Hepatocyte (in vitro differentiated cells): Measurements from ENCODE around the gene IRAG1. TPM values are rescaled to one million over a fixed set of nuclear protein-coding genes. Genes with fewer than 3 reads are reported as not detected.
A peak's percentile ranks its signal among the peaks of the same experiment; 100 is the strongest.

Experiments
- DNase-seq: peaks from one replicate; pipeline ENCODE4 v3.0.0-alpha.2; 2016; ENCODE audit warnings: low spot score
- H2AFZ ChIP-seq: fragments of 200-600 bp; sonication (generic); 2 replicates; pipeline ENCODE4 v1.6.0; 2016; ENCODE audit warnings: antibody characterized with exemption, mild to moderate bottlenecking
- H3K27ac ChIP-seq: fragments of 200-600 bp; sonication (generic); 2 replicates; pipeline ENCODE4 v1.5.1; 2016; ENCODE audit warnings: mild to moderate bottlenecking
- H3K27me3 ChIP-seq: fragments of 200-600 bp; sonication (generic); 2 replicates; pipeline ENCODE4 v1.6.1; 2016
- H3K36me3 ChIP-seq: fragments of 200-600 bp; sonication (generic); replicated peaks from 2 replicates; pipeline ENCODE4 v1.5.1; 2016; ENCODE audit warnings: low read depth; ENCODE audit not compliant: insufficient read depth
- H3K4me1 ChIP-seq: fragments of 200-600 bp; sonication (generic); 2 replicates; pipeline ENCODE4 v1.5.1; 2016; ENCODE audit warnings: mild to moderate bottlenecking, moderate library complexity; ENCODE audit not compliant: insufficient read depth
- H3K4me2 ChIP-seq: fragments of 200-600 bp; sonication (generic); 2 replicates; pipeline ENCODE4 v1.6.0; 2016
- H3K4me3 ChIP-seq: fragments of 200-600 bp; sonication (generic); 2 replicates; pipeline ENCODE4 v1.5.1; 2016; ENCODE audit warnings: mild to moderate bottlenecking
- H3K79me2 ChIP-seq: fragments of 200-600 bp; sonication (generic); 2 replicates; pipeline ENCODE4 v1.6.0; 2017; ENCODE audit warnings: mild to moderate bottlenecking
- H3K9me2 ChIP-seq: fragments of 200-600 bp; sonication (generic); replicated peaks from 2 replicates; pipeline ENCODE4 v1.6.0; 2017; ENCODE audit warnings: mild to moderate bottlenecking; ENCODE audit not compliant: insufficient read depth
- H3K9me3 ChIP-seq: fragments of 200-600 bp; sonication (generic); 2 replicates; pipeline ENCODE4 v1.5.1; 2016; ENCODE audit warnings: low read depth, mild to moderate bottlenecking
- H4K20me1 ChIP-seq: fragments of 200-600 bp; sonication (generic); 2 replicates; pipeline ENCODE4 v1.6.0; 2016; ENCODE audit warnings: mild to moderate bottlenecking; ENCODE audit not compliant: insufficient read depth, poor library complexity, severe bottlenecking
- CTCF ChIP-seq: fragments of 200-600 bp; sonication (generic); IDR thresholded peaks from 2 replicates; pipeline ENCODE4 v1.5.1; 2016; ENCODE audit warnings: antibody characterized with exemption, mild to moderate bottlenecking; ENCODE audit not compliant: poor library complexity
- EZH2 ChIP-seq: fragments of 200-600 bp; sonication (generic); IDR thresholded peaks from 2 replicates; pipeline ENCODE4 v1.6.1; 2016; ENCODE audit warnings: antibody characterized with exemption, mild to moderate bottlenecking, borderline replicate concordance
- EZH2phosphoT487 ChIP-seq: fragments of 200-600 bp; sonication (generic); IDR thresholded peaks from one replicate; pipeline ENCODE4 v1.6.1; 2018; ENCODE audit warnings: antibody characterized with exemption, mild to moderate bottlenecking, low read depth, moderate library complexity; ENCODE audit not compliant: unreplicated experiment, severe bottlenecking
- whole genome bisulfite sequencing: methylation state at CpG from one replicate; pipeline ENCODE4 v1.1.6; 2016; ENCODE audit warnings: low lambda C conversion rate; ENCODE audit errors: missing lambda C conversion rate; 5-methylcytosine and 5-hydroxymethylcytosine counted together
- polyA plus RNA-seq: library from polyadenylated mRNA; unstranded; fragments of >200 nt; fragmentation: Nextera tagmentation; extraction: Ambion mirVana; gene quantifications from 2 replicates; pipeline ENCODE4 v1.2.1, GENCODE V29; 2016
- total RNA-seq: library from RNA; depleted of rRNA; stranded (reverse); fragments of >200 nt; gene quantifications from 2 replicates; pipeline ENCODE4 v1.2.3, GENCODE V29; 2014

The IRAG1 gene
- total and polyA plus RNA-seq, 2 experiments from 2014 or later: 3.1 to 5.7 TPM

- no peaks in the 10 kb centered on the region for H4K20me1 ChIP-seq
- H3K27me3 ChIP-seq: no peaks in the 10 kb centered on the region
- peak overlapping the region; percentile 77 for H3K4me2 ChIP-seq
- TF ChIP-seq EZH2phosphoT487 (no peak), CTCF (no peak), EZH2 (no peak)
- no peak overlapping the region for H2AFZ ChIP-seq
- no peaks in the 10 kb centered on the region for H3K9me3 ChIP-seq
- no peaks in the 10 kb centered on the region for H3K36me3 ChIP-seq
- peak overlapping the region; percentile 31 for H3K27ac ChIP-seq
- peaks cover 12% of the 10 kb centered on the region for H3K4me1 ChIP-seq
- no peak overlapping the region for H3K4me3 ChIP-seq
- no peak for DNase-seq
- H3K9me2 ChIP-seq: no peaks in the 10 kb centered on the region
- no peaks in the 10 kb centered on the region for H3K79me2 ChIP-seq
- 66% methylated on average over 3 of the region's 3 CpGs for WGBS
These were observed 34.6 kb upstream of the IRAG1 start for GRCh38 chr11:10728154-10728553.

GRCh38 chr11:10727146-10727851 lies 33.7 kb upstream of the IRAG1 start:
- Histone ChIP-seq H4K20me1 (no peaks in the 10 kb centered on the region), H3K4me3 (no peak overlapping the region), H3K4me1 (peaks cover 12% of the 10 kb centered on the region), H3K4me2 (peak overlapping the region; percentile 77), H3K27ac (peak overlapping the region; percentile 53), H3K9me2 (no peaks in the 10 kb centered on the region), H3K79me2 (no peaks in the 10 kb centered on the region), H2AFZ (no peak overlapping the region), H3K27me3 (no peaks in the 10 kb centered on the region), H3K36me3 (no peaks in the 10 kb centered on the region), H3K9me3 (no peaks in the 10 kb centered on the region)
- peak; percentile 34 for DNase-seq
- 48% methylated on average over 4 of the region's 4 CpGs for WGBS
- TF ChIP-seq EZH2 (no peak), EZH2phosphoT487 (no peak), CTCF (no peak)

GRCh38 chr11:10725907-10726253 lies 32.3 kb upstream of the IRAG1 start:
- no peak for DNase-seq
- Histone ChIP-seq H3K4me3 (no peak overlapping the region), H3K36me3 (no peaks in the 10 kb centered on the region), H4K20me1 (no peaks in the 10 kb centered on the region), H2AFZ (no peak overlapping the region), H3K79me2 (no peaks in the 10 kb centered on the region), H3K27ac (no peak overlapping the region), H3K9me2 (no peaks in the 10 kb centered on the region), H3K27me3 (no peaks in the 10 kb centered on the region), H3K4me2 (no peak overlapping the region), H3K9me3 (no peaks in the 10 kb centered on the region), H3K4me1 (peaks cover 12% of the 10 kb centered on the region)
- TF ChIP-seq EZH2phosphoT487: no peak
- TF ChIP-seq EZH2: no peak
- no peak for TF ChIP-seq CTCF
